K562 (cell line): Measurements from ENCODE around the gene IGSF23. TPM values are rescaled to one million over a fixed set of nuclear protein-coding genes. Genes with fewer than 3 reads are reported as not detected.
A peak's percentile ranks its signal among the peaks of the same experiment; 100 is the strongest.

ENCODE experiments used
- CBFA2T2 ChIP-seq: fragments of 450-650 bp; conservative IDR thresholded peaks from 2 replicates; pipeline ENCODE4 v1.6.1; 2017; ENCODE audit warnings: mild to moderate bottlenecking
- CXXC5 ChIP-seq: fragments of 250-450 bp; sonication (Bioruptor Pico); IDR thresholded peaks from 2 replicates; pipeline ENCODE4 v1.8.0; 2022; ENCODE audit warnings: inconsistent platforms, mild to moderate bottlenecking, moderate library complexity
- E2F3 ChIP-seq: fragments of 250-450 bp; sonication (Bioruptor Pico); IDR thresholded peaks from 2 replicates; pipeline ENCODE4 v1.4.0; 2020; ENCODE audit warnings: mild to moderate bottlenecking
- E2F4 ChIP-seq: sonication (generic); formaldehyde crosslinking; IDR thresholded peaks from 2 replicates; pipeline ENCODE4 v1.8.0; 2022; ENCODE audit warnings: mild to moderate bottlenecking, low read depth, missing genetic modification reagents
- E4F1 ChIP-seq: fragments of 250-450 bp; sonication (Bioruptor Pico); IDR thresholded peaks from 2 replicates; pipeline ENCODE4 v1.5.0; 2021; ENCODE audit warnings: mild to moderate bottlenecking, borderline replicate concordance
- ELF4 ChIP-seq: fragments of 450-650 bp; formaldehyde crosslinking; IDR thresholded peaks from 2 replicates; pipeline ENCODE4 v1.4.0; 2022; ENCODE audit warnings: missing genetic modification characterization
- FOS ChIP-seq: IDR thresholded peaks from 3 replicates; pipeline ENCODE4 v1.6.1; 2011; ENCODE audit not compliant: insufficient read length; ENCODE audit errors: extremely low read depth
- FOSL1 ChIP-seq: fragments of 200-800 bp; sonication (Bioruptor generic); conservative IDR thresholded peaks from 2 replicates; pipeline ENCODE4 v1.6.1; 2016; ENCODE audit warnings: missing genetic modification characterization, missing compliant biosample characterization
- HBP1 ChIP-seq: fragments of 450-650 bp; formaldehyde crosslinking; IDR thresholded peaks from 2 replicates; pipeline ENCODE4 v1.4.0; 2022; ENCODE audit warnings: missing genetic modification characterization
- HDAC2 ChIP-seq: fragments of 450-650 bp; IDR thresholded peaks from 2 replicates; pipeline ENCODE4 v1.6.1; 2016; ENCODE audit warnings: mild to moderate bottlenecking
- KLF16 ChIP-seq: IDR thresholded peaks from 2 replicates; pipeline ENCODE4 v1.6.1; 2016; ENCODE audit warnings: antibody characterized with exemption
- LEF1 ChIP-seq: fragments of 450-650 bp; IDR thresholded peaks from 2 replicates; pipeline ENCODE4 v1.6.1; 2016; ENCODE audit warnings: mild to moderate bottlenecking
- MTF1 ChIP-seq: fragments of 250-450 bp; sonication (Bioruptor Pico); IDR thresholded peaks from 2 replicates; pipeline ENCODE4 v1.9.0; 2021; ENCODE audit warnings: moderate library complexity, mild to moderate bottlenecking, inconsistent platforms, borderline replicate concordance
- NCOR1 ChIP-seq: fragments of 450-650 bp; IDR thresholded peaks from 2 replicates; pipeline ENCODE4 v1.6.1; 2016; ENCODE audit warnings: mild to moderate bottlenecking, moderate library complexity
- PCBP1 ChIP-seq: fragments of 200-400 bp; formaldehyde crosslinking; IDR thresholded peaks from 2 replicates; pipeline ENCODE4 v1.6.1; 2018; ENCODE audit warnings: mild to moderate bottlenecking, low read depth, low read length; ENCODE audit not compliant: poor library complexity, severe bottlenecking
- POU5F1 ChIP-seq: fragments of 150-350 bp; IDR thresholded peaks from 2 replicates; pipeline ENCODE4 v1.6.1; 2014; ENCODE audit warnings: borderline replicate concordance, low read length, low read depth, mild to moderate bottlenecking; ENCODE audit not compliant: partially characterized antibody
- PRPF4 ChIP-seq: fragments of 200-400 bp; formaldehyde crosslinking; IDR thresholded peaks from one replicate; pipeline ENCODE4 v1.6.1; 2017; ENCODE audit warnings: low read length, low read depth, mild to moderate bottlenecking; ENCODE audit not compliant: insufficient read depth, poor library complexity, severe bottlenecking
- PTBP1 ChIP-seq: fragments of 200-400 bp; formaldehyde crosslinking; IDR thresholded peaks from 2 replicates; pipeline ENCODE4 v1.6.1; 2017; ENCODE audit warnings: low read depth, low read length
- YY1 ChIP-seq, 3 experiments: IDR thresholded peaks; 2 replicates each; pipeline ENCODE4 v1.6.1; 2011; ENCODE audit warnings: low read length in 2 of 3, mild to moderate bottlenecking in 2 of 3, moderate library complexity in 2 of 3, borderline replicate concordance in 1 of 3, control low read depth in 1 of 3, low read depth in 1 of 3; ENCODE audit not compliant: insufficient read depth in 3 of 3, insufficient replicate concordance in 2 of 3, control insufficient read depth in 1 of 3, insufficient read length in 1 of 3; ENCODE audit errors: extremely low read depth in 1 of 3
- ZNF146 ChIP-seq: IDR thresholded peaks from one replicate; pipeline ENCODE4 v1.6.1; 2018; ENCODE audit warnings: missing compliant biosample characterization; ENCODE audit not compliant: unreplicated experiment
- polyA plus RNA-seq, 8 experiments: library from polyadenylated mRNA; depleted of rRNA in 4 of 8; stranded (reverse) in 5 of 8; unstranded in 3 of 8; fragments of >200 nt; fragmentation: Nextera tagmentation in 2 of 8; fragmentation: Illumina TruSeq in 1 of 8; extraction: Ambion mirVana in 2 of 8; extraction: Trizol in 1 of 8; gene quantifications; 2 replicates each; pipeline versions ENCODE4 v1.2.1 to v1.2.3, GENCODE V29; 2011 to 2014; ENCODE audit warnings: inconsistent platforms in 1 of 8, missing spikeins in 1 of 8
- total RNA-seq, 7 experiments: library from RNA; depleted of rRNA in 6 of 7; stranded (reverse); fragments of >200 nt in 6 of 7; fragmentation: Illumina TruSeq in 2 of 7; extraction: Trizol in 2 of 7; gene quantifications; 2 replicates each; pipeline versions ENCODE4 v1.2.1 to v1.2.3, GENCODE V29; 2011 to 2021; ENCODE audit warnings: low replicate concordance in 1 of 7
- TF ChIP-seq, protein P1 (sequence below): fragments of 250-450 bp; sonication (Bioruptor Pico); IDR thresholded peaks from 2 replicates; pipeline ENCODE4 v1.8.0; 2021; ENCODE audit warnings: borderline replicate concordance, mild to moderate bottlenecking, moderate library complexity; ENCODE audit not compliant: poor library complexity, severe bottlenecking
- TF ChIP-seq, protein P2 (sequence below), 2 experiments: fragments of 450-650 bp; conservative IDR thresholded peaks; 2 replicates each; pipeline ENCODE4 v1.6.1; 2017; ENCODE audit warnings: mild to moderate bottlenecking in 2 of 2, moderate library complexity in 2 of 2

The IGSF23 gene
- total and polyA plus RNA-seq, 9 of the 15 experiments (the other 6 are each of a cell fraction or from before 2014, with no cell fraction given), result not detected

DNA sequence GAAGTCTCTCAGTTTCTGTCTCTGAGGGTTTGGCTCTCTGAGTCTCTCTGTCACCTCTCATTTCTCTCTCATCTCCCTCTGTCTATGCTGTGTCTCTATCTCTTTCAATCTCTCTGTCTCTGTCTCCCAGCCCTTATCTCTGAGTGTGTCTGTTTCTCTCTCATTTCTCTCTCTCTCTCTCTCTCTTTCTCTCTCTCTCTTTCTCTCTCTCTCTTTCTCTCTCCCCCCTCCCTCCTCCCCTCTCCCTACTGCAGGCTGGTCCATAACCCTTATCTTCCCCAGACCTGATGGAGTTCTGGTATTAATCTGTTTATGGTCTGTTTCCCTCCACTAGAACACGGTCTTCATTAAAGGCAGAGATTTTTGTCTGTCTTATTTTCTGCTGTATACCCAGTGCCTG is 29.0 kb downstream of the IGSF23 start (continued):
- no peak for TF ChIP-seq PTBP1
- no peak for TF ChIP-seq FOSL1
- peak; percentile 95 for TF ChIP-seq ELF4 (CRISPR knock-in tag)
- TF ChIP-seq MTF1 (CRISPR knock-in tag), result no peak
- TF ChIP-seq E2F4 (CRISPR knock-in tag), result no peak
- no peak for TF ChIP-seq E2F3
- 0 out of 2 replicates have a peak, but pooled peaks have one; percentile 79 for TF ChIP-seq HBP1 (CRISPR knock-in tag)
- no peak for TF ChIP-seq FOS
- no peak for TF ChIP-seq POU5F1
- TF ChIP-seq NCOR1, result peak; percentile 59
- TF ChIP-seq KLF16, result no peak
- TF ChIP-seq HDAC2, result 0 out of 2 replicates have a peak, but pooled peaks have one; percentile 66
- no peak for TF ChIP-seq CXXC5 (CRISPR knock-in tag)
- TF ChIP-seq PRPF4, result no peak
- TF ChIP-seq, protein P1, sequence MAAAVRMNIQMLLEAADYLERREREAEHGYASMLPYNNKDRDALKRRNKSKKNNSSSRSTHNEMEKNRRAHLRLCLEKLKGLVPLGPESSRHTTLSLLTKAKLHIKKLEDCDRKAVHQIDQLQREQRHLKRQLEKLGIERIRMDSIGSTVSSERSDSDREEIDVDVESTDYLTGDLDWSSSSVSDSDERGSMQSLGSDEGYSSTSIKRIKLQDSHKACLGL, result no peak
- peak; percentile 54; the same call in 1 of the 2 replicates for TF ChIP-seq CBFA2T2
- no peak for TF ChIP-seq YY1 (IDR thresholded peaks at IDR 0.05; ENCODE audit: borderline replicate concordance in 1 of 3, control insufficient read depth in 1 of 3, extremely low read depth in 1 of 3, insufficient read depth in 3 of 3, insufficient read length in 1 of 3, insufficient replicate concordance in 2 of 3, low read depth in 1 of 3, low read length in 2 of 3)
- no peak for TF ChIP-seq LEF1
- TF ChIP-seq E4F1 (CRISPR knock-in tag), result no peak
- TF ChIP-seq, protein P2, sequence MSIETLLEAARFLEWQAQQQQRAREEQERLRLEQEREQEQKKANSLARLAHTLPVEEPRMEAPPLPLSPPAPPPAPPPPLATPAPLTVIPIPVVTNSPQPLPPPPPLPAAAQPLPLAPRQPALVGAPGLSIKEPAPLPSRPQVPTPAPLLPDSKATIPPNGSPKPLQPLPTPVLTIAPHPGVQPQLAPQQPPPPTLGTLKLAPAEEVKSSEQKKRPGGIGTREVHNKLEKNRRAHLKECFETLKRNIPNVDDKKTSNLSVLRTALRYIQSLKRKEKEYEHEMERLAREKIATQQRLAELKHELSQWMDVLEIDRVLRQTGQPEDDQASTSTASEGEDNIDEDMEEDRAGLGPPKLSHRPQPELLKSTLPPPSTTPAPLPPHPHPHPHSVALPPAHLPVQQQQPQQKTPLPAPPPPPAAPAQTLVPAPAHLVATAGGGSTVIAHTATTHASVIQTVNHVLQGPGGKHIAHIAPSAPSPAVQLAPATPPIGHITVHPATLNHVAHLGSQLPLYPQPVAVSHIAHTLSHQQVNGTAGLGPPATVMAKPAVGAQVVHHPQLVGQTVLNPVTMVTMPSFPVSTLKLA (conservative IDR thresholded peaks at IDR 0.05), result no peak
- TF ChIP-seq ZNF146, result no peak
- no peak for TF ChIP-seq PCBP1
